GM12878 (cell line): ENCODE measurements around the gene EMP1. TPM values are rescaled to one million over a fixed set of nuclear protein-coding genes. Genes with fewer than 3 reads are reported as not detected.

ENCODE experiments used
- ATAC-seq: fragments of 200-7000 bp; cut with Tn5 transposase; 3 replicates; pipeline ENCODE4 v1.9.1; 2020; ENCODE audit warnings: mild to moderate bottlenecking, moderate library complexity
- BruUV-seq: library from RNA; stranded (reverse); fragments of 400-500 nt; replicated peaks from 2 replicates; lab custom pipeline; 2021; lab: Mats Ljungman, UMichigan
- CTCF ChIA-PET: fragments of 300-600 bp; sonication (Branson Sonifier 250); formaldehyde crosslinking; extraction: SDS; loops from one replicate; lab custom pipeline; 2021; ENCODE audit warnings: inconsistent platforms; lab: Yijun Ruan, JAX
- POLR2A ChIA-PET: fragments of 350-600 bp; formaldehyde crosslinking; extraction: SDS; loops from one replicate; lab custom pipeline; 2021; ENCODE audit warnings: inconsistent platforms; lab: Charles Lee
- RAD21 ChIA-PET: fragments of 300-600 bp; sonication (Branson Sonifier 250); formaldehyde crosslinking; loops from one replicate; lab custom pipeline; 2023; ENCODE audit warnings: antibody characterized with exemption; ENCODE audit not compliant: unreplicated experiment; lab: Charles Lee
- SMC1A ChIA-PET: fragments of 300-600 bp; sonication (Branson Sonifier 250); formaldehyde crosslinking; loops from one replicate; lab custom pipeline; 2023; ENCODE audit not compliant: unreplicated experiment, uncharacterized antibody; lab: Charles Lee
- DNase-seq: peaks from one replicate; pipeline ENCODE4 v3.0.0-alpha.2; 2011; ENCODE audit warnings: low read depth, low spot score
- FAIRE-seq: peaks from 3 replicates; lab custom pipeline; 2011; peaks lifted over from hg19 to GRCh38; lab: Jason Lieb, UNC
- H2AFZ ChIP-seq: 2 replicates; pipeline ENCODE4 v1.6.0; 2011; ENCODE audit warnings: low read depth, low read length, control low read depth; ENCODE audit not compliant: control insufficient read depth
- H3K27ac ChIP-seq: 2 replicates; pipeline ENCODE4 v1.5.1; 2011; ENCODE audit warnings: control low read depth; ENCODE audit not compliant: control insufficient read depth, insufficient read depth
- H3K27me3 ChIP-seq, 2 experiments: replicated peaks in 1 of 2; 2 replicates each; pipeline versions ENCODE4 v1.6.0 to v1.6.1; 2011; ENCODE audit warnings: low read length in 1 of 2; ENCODE audit not compliant: control insufficient read depth in 2 of 2, insufficient read depth in 2 of 2
- H3K36me3 ChIP-seq, 2 experiments: 2 replicates each; pipeline ENCODE4 v1.5.1; 2011; ENCODE audit warnings: low read length in 1 of 2; ENCODE audit not compliant: control insufficient read depth in 2 of 2, insufficient read depth in 2 of 2
- H3K4me1 ChIP-seq: 2 replicates; pipeline ENCODE4 v1.6.1; 2011; ENCODE audit warnings: mild to moderate bottlenecking, low read length, moderate library complexity, mixed read lengths; ENCODE audit not compliant: control insufficient read depth, insufficient read depth
- H3K4me2 ChIP-seq: 2 replicates; pipeline ENCODE4 v1.6.0; 2011; ENCODE audit warnings: control low read depth; ENCODE audit not compliant: control insufficient read depth, insufficient read depth
- H3K4me3 ChIP-seq: fragments of 200-600 bp; sonication (generic); 2 replicates; pipeline ENCODE4 v1.5.1; 2016
- H3K79me2 ChIP-seq: 2 replicates; pipeline ENCODE4 v1.6.0; 2011; ENCODE audit warnings: low read length; ENCODE audit not compliant: control insufficient read depth, insufficient read depth
- H3K9ac ChIP-seq: 2 replicates; pipeline ENCODE4 v1.8.0; 2011; ENCODE audit warnings: low read length, control low read depth, mixed read lengths; ENCODE audit not compliant: control insufficient read depth, insufficient read depth
- H3K9me3 ChIP-seq: replicated peaks from 3 replicates; pipeline ENCODE4 v1.5.1; 2011; ENCODE audit warnings: mild to moderate bottlenecking, low read length; ENCODE audit not compliant: control insufficient read depth, insufficient read depth
- H4K20me1 ChIP-seq: 2 replicates; pipeline ENCODE4 v1.6.0; 2011; ENCODE audit not compliant: control insufficient read depth, insufficient read depth
- BCL11A ChIP-seq: IDR thresholded peaks from 2 replicates; pipeline ENCODE4 v1.6.1; 2011; ENCODE audit warnings: low read depth, low read length
- BCL3 ChIP-seq: IDR thresholded peaks from 2 replicates; pipeline ENCODE4 v1.6.1; 2011; ENCODE audit warnings: borderline replicate concordance, low read depth, mild to moderate bottlenecking, moderate library complexity, low read length; ENCODE audit not compliant: insufficient read depth, poor library complexity, severe bottlenecking
- BMI1 ChIP-seq: fragments of 450-650 bp; IDR thresholded peaks from 2 replicates; pipeline ENCODE4 v1.6.1; 2016; ENCODE audit warnings: mild to moderate bottlenecking, moderate library complexity, borderline replicate concordance
- EP300 ChIP-seq, 2 experiments: fragments of 150-350 bp in 1 of 2; IDR thresholded peaks; 2 replicates each; pipeline ENCODE4 v1.6.1; 2011 to 2012; ENCODE audit warnings: low read depth in 2 of 2, low read length in 2 of 2, borderline replicate concordance in 1 of 2, improper control_type of control experiment in 1 of 2, inconsistent platforms in 1 of 2; ENCODE audit not compliant: control insufficient read depth in 1 of 2
- FOS ChIP-seq: IDR thresholded peaks from 3 replicates; pipeline ENCODE4 v1.6.1; 2011; ENCODE audit warnings: borderline replicate concordance; ENCODE audit not compliant: insufficient read length; ENCODE audit errors: extremely low read depth
- KDM1A ChIP-seq: fragments of 200-600 bp; sonication (generic); IDR thresholded peaks from 2 replicates; pipeline ENCODE4 v1.6.1; 2016; ENCODE audit warnings: borderline replicate concordance
- NR2C2 ChIP-seq: IDR thresholded peaks from 2 replicates; pipeline ENCODE4 v1.6.1; 2011; ENCODE audit warnings: borderline replicate concordance, low read depth; ENCODE audit not compliant: control insufficient read depth, insufficient read length
- NRF1 ChIP-seq: conservative IDR thresholded peaks from 2 replicates; pipeline ENCODE4 v1.6.1; 2011; ENCODE audit warnings: mild to moderate bottlenecking, low read depth, low read length, improper control_type of control experiment
- SMARCA5 ChIP-seq: fragments of 450-650 bp; IDR thresholded peaks from 2 replicates; pipeline ENCODE4 v1.6.1; 2017; ENCODE audit warnings: mild to moderate bottlenecking
- TCF3 ChIP-seq: IDR thresholded peaks from 2 replicates; pipeline ENCODE4 v1.6.1; 2012; ENCODE audit warnings: low read depth, mild to moderate bottlenecking, low read length, borderline replicate concordance; ENCODE audit not compliant: insufficient read depth
- TCF7 ChIP-seq: IDR thresholded peaks from 2 replicates; pipeline ENCODE4 v1.6.1; 2014; ENCODE audit warnings: antibody characterized with exemption, borderline replicate concordance
- USF1 ChIP-seq: IDR thresholded peaks from 2 replicates; pipeline ENCODE4 v1.6.1; 2011; ENCODE audit warnings: borderline replicate concordance, low read depth, mild to moderate bottlenecking, moderate library complexity, mixed read lengths, low read length; ENCODE audit not compliant: insufficient read depth; ENCODE audit errors: extremely low read length
- ZBTB11 ChIP-seq: fragments of 450-650 bp; formaldehyde crosslinking; IDR thresholded peaks from 2 replicates; pipeline ENCODE4 v1.5.0; 2022; ENCODE audit warnings: mild to moderate bottlenecking, missing genetic modification characterization
- ZNF217 ChIP-seq: fragments of 450-650 bp; IDR thresholded peaks from 2 replicates; pipeline ENCODE4 v1.6.1; 2017; ENCODE audit warnings: antibody characterized with exemption, mild to moderate bottlenecking
- ZZZ3 ChIP-seq: IDR thresholded peaks from 2 replicates; pipeline ENCODE4 v1.6.1; 2011; ENCODE audit warnings: low read depth; ENCODE audit not compliant: control insufficient read depth, insufficient read length
- WGBS: methylation state at CpG from one replicate; pipeline ENCODE4 v1.1.6; 2016; ENCODE audit warnings: low lambda C conversion rate; ENCODE audit not compliant: insufficient replicate concordance, insufficient coverage; ENCODE audit errors: missing lambda C conversion rate; 5-methylcytosine and 5-hydroxymethylcytosine counted together
- in situ Hi-C: fragments of 300-500 bp; cut with MboI; formaldehyde crosslinking; loops from 9 replicates; pipeline ENCODE4 v1.14.3; 2018; ENCODE audit warnings: mixed read lengths
- intact Hi-C: fragments of 100-400 bp; cut with micrococcal nuclease; formaldehyde crosslinking; loops from one replicate; pipeline ENCODE4 v1.14.2; 2022; ENCODE audit not compliant: unreplicated experiment
- polyA plus RNA-seq, 11 experiments: library from polyadenylated mRNA; depleted of rRNA in 4 of 11; unstranded in 6 of 11; stranded (reverse) in 5 of 11; fragments of >200 nt; fragmentation: Nextera tagmentation in 4 of 11; fragmentation: Illumina TruSeq in 1 of 11; extraction: Ambion mirVana in 4 of 11; extraction: Trizol in 1 of 11; gene quantifications; 1 replicate in 1 of 11; 2 replicates in 10 of 11; pipeline versions ENCODE4 v1.2.1 to v1.2.3, GENCODE V29; 2011 to 2016; ENCODE audit warnings: inconsistent platforms in 2 of 11, missing spikeins in 2 of 11, low read depth in 1 of 11
- total RNA-seq, 4 experiments: library from RNA; depleted of rRNA in 3 of 4; stranded (reverse); fragments of >200 nt in 3 of 4; fragmentation: Illumina TruSeq in 1 of 4; extraction: Trizol in 1 of 4; gene quantifications; 2 replicates each; pipeline versions ENCODE4 v1.2.1 to v1.2.3, GENCODE V29; 2013 to 2021

Gene EMP1
- total and polyA plus RNA-seq, 10 of the 15 experiments (the other 5 are each of a cell fraction or from before 2014, with no cell fraction given), result 0.09 to 0.90 (median 0.25) TPM; not detected in 1

- Histone ChIP-seq H4K20me1 (no peaks in the 10 kb centered on the region), H3K4me2 (no peak overlapping the region), H3K9me3 (no peaks in the 10 kb centered on the region), H2AFZ (no peak overlapping the region), H3K4me1 (no peaks in the 10 kb centered on the region), H3K27ac (no peak overlapping the region), H3K79me2 (no peaks in the 10 kb centered on the region), H3K9ac (no peak overlapping the region), H3K36me3 (no peaks in the 10 kb centered on the region), H3K27me3 (peaks cover 4 to 16% of the 10 kb centered on the region in 2 experiments), H3K4me3 (no peak overlapping the region)
- in situ Hi-C loops (no loop called here), intact Hi-C loops (no loop called here)
- RAD21 ChIA-PET, result no interaction called here
- WGBS, result 47% methylated on average over 7 of the region's 7 CpGs
- POLR2A ChIA-PET, result no interaction called here
- SMC1A ChIA-PET, result no interaction called here
- TF ChIP-seq USF1 (no peak), ZZZ3 (no peak), SMARCA5 (no peak), ZBTB11 (no peak), ZNF217 (no peak), TCF7 (no peak), NR2C2 (no peak), KDM1A (no peak), BCL11A (no peak), NRF1 (no peak), BCL3 (no peak), TCF3 (no peak), EP300 (IDR thresholded peaks at IDR 0.05; ENCODE audit: borderline replicate concordance in 1 of 2, control insufficient read depth in 1 of 2, low read depth in 2 of 2, low read length in 2 of 2) (no peak), FOS (no peak), BMI1 (no peak)
- CTCF ChIA-PET, result no interaction called here
- BruUV-seq, result no TSS peak
- FAIRE-seq, result no peak
- no peak for ATAC-seq
- DNase-seq, result no peak
Measured at GRCh38 chr12:13198876-13199275, 2.4 kb downstream of the EMP1 start.
